Measurements from ENCODE around the gene SUPT20H.

The SUPT20H gene

DNA sequence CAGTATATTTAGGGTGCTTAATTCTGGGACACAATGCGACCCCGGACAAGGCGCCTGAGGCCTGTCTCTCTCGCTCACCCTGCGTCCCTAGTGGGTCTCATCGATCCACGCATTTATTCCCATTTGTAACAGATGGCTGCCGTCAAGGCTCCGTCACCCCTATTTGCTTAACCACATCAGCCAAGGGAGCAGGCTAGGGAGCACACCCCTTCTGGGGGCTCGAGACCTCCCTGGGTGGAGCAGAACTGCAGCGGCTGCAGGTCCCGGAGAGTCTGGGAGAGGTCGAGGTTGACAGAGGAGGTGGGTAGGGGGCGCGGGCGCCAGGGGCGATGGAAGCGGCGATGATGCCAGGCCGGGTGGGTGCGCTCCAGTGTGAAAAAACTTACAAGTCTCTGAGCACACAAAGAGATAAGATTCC is 60.9 kb downstream of the SUPT20H start:
- no peak for DNase-seq

DNA sequence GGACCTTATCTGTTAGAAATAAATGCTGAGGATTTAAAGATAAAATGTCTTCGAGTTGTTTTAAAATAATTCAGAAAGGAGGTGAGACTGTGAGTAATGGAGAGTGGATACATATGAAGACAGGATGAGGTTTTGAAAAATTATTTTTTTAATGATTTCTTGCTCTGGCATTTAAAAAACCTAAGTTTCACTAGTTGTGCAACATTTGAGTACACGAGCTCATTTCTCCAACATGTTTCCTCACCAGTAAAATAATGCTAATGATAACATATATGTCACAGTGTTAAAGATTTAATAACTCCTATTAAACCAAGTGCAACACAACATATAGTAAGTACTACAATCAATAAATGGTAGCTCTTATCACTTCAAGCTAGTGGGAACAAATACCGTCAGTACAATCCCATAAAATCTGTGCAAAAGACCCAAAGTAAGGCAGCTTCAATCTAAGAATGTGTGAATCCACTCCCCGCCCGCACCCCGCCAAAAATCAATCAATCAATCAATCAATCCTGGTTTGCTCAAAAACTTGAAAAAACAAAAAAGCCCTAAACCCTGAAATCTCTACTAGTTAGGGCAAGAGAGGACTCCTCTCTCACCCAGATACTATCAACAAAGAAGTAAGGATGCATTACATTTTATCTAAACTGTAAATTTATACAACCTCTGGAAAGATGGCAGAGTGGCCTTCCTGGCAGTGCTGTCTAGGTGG is 61.6 kb downstream of the SUPT20H start:
- DNase-seq = no peak

DNA sequence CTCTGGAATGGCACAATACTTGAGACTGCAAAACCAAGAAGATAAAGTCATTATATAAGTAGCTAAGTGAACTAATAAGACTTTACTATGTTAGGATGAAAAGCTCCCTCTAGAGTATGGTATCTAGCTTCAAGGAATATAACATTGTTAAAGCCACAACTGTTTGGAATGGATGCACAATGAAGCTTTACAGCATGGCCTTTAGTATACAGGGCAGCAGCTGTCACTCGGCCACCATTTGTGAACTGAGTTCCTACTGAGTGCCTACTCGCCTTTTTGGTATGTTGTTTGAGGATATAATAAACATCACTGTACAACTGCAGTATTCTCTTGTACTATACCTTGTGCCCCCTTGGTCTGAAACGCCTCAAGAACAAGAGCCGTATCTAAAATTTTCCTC is 67.1 kb downstream of the SUPT20H start:
- DNase-seq = no peak

DNA sequence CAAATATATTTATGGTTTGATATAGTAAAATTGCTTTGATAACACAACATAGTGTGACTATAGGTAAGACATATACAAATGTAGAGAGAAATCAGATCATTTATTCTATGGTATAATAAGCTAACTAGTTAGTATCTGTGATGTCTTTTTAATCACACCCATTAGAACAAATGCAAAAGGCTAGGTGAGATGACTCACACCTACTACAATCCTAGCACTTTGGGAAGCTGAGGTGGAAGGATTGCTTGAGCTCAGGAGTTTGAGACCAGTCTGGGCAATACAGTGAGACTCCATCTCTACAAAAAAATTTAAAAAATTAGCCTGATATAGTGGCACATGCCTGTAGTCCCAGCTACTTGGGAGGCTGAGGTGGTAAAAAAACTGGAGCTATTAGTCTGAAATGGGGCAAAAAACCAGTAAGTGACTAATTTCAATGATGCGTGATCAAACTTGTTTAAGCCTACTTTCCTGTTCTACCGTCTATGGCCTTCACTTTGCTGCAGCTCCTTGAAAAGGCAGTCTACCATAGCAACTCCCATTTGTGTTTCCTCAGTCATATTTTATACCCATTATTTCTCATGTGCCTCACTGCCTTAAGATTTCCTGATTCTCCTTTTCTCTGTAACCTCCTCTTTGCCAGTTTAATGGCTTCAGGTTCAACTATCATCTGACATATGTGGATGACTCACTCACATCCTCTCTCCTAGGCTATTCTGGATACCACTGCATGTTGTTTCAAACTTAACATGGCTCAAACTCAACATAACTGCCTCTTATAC is 72.8 kb downstream of the SUPT20H start:
- no peak for DNase-seq

DNA sequence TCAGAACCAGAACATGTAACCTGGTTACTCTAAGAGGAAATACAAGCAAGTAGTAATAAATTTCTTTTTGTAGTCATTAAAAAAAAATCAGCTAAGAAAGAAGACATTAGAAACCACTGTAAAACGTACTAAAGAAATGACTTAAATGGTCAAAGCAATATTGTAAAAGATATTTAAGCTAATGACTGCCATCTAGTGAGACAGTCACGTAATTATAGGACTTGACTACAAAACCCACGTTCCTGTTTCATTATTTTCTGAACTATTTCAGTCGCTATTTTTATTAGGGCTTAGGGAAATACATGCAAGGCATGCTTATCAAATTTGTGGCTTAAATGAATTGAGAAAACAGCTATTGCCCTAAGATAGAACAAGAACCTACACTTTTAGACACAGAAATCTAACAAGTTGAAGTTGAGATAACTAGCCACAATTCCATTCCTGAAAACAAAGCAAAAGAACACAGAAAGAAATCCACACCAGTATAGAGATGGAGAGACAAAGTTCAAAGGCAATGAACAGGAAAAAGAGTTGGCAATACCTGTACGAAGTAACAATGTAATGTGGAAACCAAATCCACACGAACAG is 78.2 kb downstream of the SUPT20H start:
- DNase-seq = no peak

DNA sequence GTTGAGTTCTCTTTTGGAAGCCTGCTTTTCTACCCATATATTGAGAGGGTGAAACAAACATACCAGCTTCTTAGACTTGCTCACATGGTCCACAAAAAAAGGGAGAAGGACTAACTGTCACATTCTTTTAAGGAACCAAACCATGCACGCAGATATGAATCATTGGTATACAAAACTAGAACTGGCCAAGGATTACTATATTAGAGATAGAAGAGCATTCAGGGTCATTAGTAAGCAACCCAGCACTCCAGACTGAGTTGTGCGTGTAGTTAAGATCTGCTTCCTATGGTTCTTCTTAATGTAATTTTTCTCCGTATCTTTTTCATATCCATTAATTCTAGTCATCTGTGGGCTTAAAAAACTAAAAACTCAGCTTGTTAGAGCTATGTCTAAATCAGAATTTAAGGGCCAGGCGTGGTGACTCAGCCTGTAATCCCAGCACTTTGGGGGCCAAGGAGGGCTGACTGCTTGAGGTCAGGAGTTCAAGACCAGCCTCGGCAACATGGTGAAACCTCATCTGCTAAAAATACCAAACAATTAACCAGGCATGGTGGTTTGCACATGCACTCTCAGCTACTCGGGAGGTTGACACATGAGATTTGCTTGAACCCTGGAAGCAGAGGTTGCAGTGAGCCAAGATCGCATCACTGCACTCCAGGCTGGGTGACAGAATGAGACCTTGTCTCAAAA is 80.0 kb downstream of the SUPT20H start:
- no peak for DNase-seq

DNA sequence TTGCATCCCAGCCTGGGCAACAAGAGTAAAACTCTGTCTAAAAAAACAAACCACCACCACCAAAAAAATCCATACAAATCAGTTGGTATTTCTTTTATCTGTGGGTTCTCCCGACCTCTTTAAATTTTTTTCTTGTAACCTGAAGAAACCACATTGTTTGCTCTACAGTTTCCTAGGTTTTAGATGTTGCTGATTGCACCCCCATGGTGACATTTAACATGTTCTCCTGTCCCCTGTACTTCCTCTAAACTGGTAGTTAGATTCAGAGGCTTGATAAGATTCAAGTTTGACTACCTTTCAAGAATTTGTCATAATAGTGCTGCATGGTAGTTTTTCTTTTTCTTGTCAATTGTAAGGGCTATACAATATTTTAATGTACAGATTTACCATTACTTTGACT is 84.3 kb downstream of the SUPT20H start:
- no peak for DNase-seq

DNA sequence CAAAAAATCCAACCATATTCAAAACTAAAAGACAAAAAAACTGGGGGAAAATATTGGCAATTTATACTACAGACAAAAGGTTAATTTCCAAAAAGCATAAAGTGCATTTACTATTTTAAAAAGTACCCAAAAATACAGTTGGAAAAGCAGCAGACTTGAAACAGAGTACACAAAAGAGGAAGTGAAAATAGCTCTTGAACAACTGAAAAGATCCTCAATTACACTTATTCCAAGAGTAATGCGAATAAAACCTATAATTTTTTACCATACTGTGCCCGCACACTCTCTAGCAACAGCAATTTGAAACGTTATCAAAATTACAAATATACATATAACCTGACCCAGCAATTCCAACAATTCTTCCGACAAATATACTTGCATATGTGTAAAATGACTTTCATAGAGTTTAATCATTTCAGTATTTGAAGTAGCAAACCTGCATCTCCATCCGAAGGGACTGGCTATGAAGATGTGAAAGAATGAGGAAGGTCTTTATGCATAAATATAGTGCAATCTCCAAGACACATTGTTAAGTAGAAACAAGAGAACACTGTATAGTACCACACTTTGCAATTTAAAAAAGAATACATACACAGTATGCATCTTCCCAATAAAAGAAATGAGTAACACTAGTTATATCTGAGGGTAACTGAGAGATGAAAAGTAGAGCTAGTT is 85.7 kb downstream of the SUPT20H start:
- DNase-seq = no peak

DNA sequence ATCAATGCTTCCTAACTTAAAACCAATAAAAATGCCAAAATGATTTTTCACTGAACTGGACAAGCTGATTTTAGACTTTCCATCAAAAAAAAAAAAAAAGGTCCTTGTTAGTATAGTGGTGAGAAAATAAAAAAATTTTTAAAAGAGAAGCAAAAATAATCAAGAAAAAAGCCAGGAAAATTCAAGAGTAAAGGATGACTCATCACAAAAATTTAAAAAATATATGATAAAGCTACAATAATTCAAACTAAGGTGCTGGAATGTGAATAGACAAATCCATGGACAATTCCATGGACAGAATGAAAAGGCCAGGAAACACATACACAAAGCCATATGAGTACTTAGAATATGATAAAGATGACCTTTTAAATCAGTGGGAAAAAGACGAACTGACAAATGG is 86.5 kb downstream of the SUPT20H start:
- no peak for DNase-seq

DNA sequence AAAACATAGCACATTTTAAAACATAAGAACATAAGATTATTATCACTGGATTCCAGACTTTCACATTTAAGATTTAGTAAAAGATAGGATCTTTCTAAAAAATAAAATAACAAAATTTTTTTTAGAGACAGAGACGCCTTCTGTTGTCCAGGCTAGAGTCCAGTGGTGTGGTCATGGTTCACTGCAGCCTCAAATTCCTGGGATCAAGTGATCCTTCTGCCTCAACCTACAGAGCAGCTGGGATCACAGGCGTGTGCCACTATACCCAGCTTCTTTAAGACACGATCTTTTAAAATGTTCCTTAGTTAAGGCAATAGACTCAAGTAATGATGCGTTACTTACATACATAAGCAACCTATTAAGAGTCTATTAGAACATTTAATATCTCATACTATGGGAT is 93.1 kb downstream of the SUPT20H start:
- DNase-seq = no peak

DNA sequence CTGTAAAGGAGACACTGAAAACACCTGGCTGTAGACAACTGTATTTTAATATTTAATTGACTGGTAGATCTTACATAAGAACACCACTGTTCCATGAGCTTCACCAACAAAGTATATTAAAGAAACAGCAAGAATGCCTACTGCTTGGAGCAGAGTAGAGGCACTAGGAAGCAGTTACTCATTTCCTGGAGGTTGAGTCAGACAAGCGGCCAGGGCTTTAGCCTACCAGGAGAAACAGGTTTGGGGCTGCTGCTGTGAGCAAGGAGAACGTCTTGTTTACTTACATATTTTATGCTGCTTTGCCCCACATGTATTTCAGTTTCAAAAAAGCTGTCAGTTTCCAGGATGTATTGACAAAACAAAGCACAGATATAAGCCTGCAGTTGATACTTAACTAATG is 93.7 kb downstream of the SUPT20H start:
- DNase-seq = no peak

DNA sequence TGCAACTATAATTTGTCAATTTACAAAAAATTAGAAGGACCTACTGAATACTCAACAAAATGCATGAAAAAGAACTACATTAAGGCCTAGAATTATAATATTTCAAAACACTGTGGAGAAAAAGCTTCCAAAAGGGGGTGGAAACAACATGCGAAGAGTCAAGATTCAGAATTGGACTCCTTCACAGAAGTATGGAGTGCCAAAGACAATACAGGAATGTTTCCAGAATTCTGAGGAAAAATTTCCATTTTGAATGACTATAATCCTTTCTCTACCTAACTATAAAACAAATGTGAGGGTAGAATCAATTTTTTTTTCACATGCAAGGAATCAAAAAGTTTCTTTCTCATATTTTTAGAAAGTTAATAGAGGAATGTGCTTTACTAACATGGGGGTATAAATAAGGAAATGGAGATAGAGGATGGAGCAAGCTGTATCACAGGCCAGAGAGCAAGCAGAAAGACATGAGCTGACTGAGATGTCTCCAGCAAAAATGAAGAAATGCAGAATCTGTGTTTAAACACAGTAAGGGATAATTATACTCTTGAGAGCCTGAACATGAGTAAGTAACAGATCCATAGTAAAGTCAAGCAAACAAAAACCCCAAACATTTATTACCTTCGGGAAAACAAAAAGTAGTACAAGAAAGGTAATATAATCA is 99.9 kb downstream of the SUPT20H start:
- no peak for DNase-seq

Measured in NCI-H2171 (cell line).